HG03439 (cell line): Measurements from ENCODE around the gene LEFTY1.
"Not testable (repeated sequence)": the region's sequence is repeated elsewhere in the genome, so short reads cannot be mapped to it uniquely, and the experiment has no call there.

ENCODE experiments used
- ATAC-seq: cut with Tn5 transposase; IDR thresholded peaks from one replicate; pipeline ENCODE4 v1.9.1; 2021; ENCODE audit warnings: mild to moderate bottlenecking, moderate library complexity; ENCODE audit not compliant: unreplicated experiment

Gene LEFTY1

GRCh38 chr1:225851805-225852204 lies 37.1 kb downstream of the LEFTY1 start:
- no peak for ATAC-seq

- ATAC-seq, result no peak
Measured at GRCh38 chr1:225850370-225850769, 38.6 kb downstream of the LEFTY1 start.

- no peak for ATAC-seq
Measured at GRCh38 chr1:225849925-225850324, 39.0 kb downstream of the LEFTY1 start.

- peak; percentile 45 for ATAC-seq
Measured at GRCh38 chr1:225848030-225848955, 40.7 kb downstream of the LEFTY1 start.

- no peak for ATAC-seq
Measured at GRCh38 chr1:225847610-225848009, 41.3 kb downstream of the LEFTY1 start.

GRCh38 chr1:225846331-225847310 lies 42.3 kb downstream of the LEFTY1 start:
- ATAC-seq, result no peak

GRCh38 chr1:225845571-225846259 lies 43.2 kb downstream of the LEFTY1 start:
- ATAC-seq, result no peak

GRCh38 chr1:225845097-225845496 lies 43.8 kb downstream of the LEFTY1 start:
- ATAC-seq, result no peak

GRCh38 chr1:225844236-225845061 lies 44.5 kb downstream of the LEFTY1 start:
- no peak for ATAC-seq

- no peak for ATAC-seq
Measured at GRCh38 chr1:225843426-225843795, 45.5 kb downstream of the LEFTY1 start.

GRCh38 chr1:225842788-225843425 lies 46.0 kb downstream of the LEFTY1 start:
- no peak for ATAC-seq

GRCh38 chr1:225842074-225842473 lies 46.9 kb downstream of the LEFTY1 start:
- no peak for ATAC-seq

GRCh38 chr1:225840713-225841112 lies 48.2 kb downstream of the LEFTY1 start:
- ATAC-seq, result no peak

- no peak for ATAC-seq
Measured at GRCh38 chr1:225840223-225840610, 48.7 kb downstream of the LEFTY1 start.

- no peak for ATAC-seq
Measured at GRCh38 chr1:225838793-225839192, 50.2 kb downstream of the LEFTY1 start.

GRCh38 chr1:225836296-225836695 lies 52.6 kb downstream of the LEFTY1 start:
- ATAC-seq, result not testable (repeated sequence)
